Stimulated activated CD4-positive, alpha-beta T cell treated with anti-CD3 and anti-CD28 coated beads, Interleukin-1b, Interleukin-23, amount 100 ng/mL, for 48 hours (primary cell): Measurements from ENCODE around the gene DPM3.
"Not testable (repeated sequence)": the region's sequence is repeated elsewhere in the genome, so short reads cannot be mapped to it uniquely, and the experiment has no call there.

ENCODE experiments used
- DNase-seq: peaks from one replicate; pipeline ENCODE4 v3.0.0-alpha.2; 2020

Gene DPM3

GRCh38 chr1:155123801-155124200, 16.5 kb downstream of the DPM3 start:
- DNase-seq: no peak

GRCh38 chr1:155122308-155122707, 18.0 kb downstream of the DPM3 start:
- DNase-seq: no peak

- no peak for DNase-seq
Measured at GRCh38 chr1:155121249-155121648, 19.1 kb downstream of the DPM3 start.

- no peak for DNase-seq
Measured at GRCh38 chr1:155120253-155120652, 20.1 kb downstream of the DPM3 start.

- DNase-seq: not testable (repeated sequence)
Measured at GRCh38 chr1:155118090-155118489, 22.2 kb downstream of the DPM3 start.

GRCh38 chr1:155117610-155118009, 22.7 kb downstream of the DPM3 start:
- no peak for DNase-seq

- no peak for DNase-seq
Measured at GRCh38 chr1:155116113-155116764, 24.1 kb downstream of the DPM3 start.

GRCh38 chr1:155113450-155113980, 26.8 kb downstream of the DPM3 start:
- no peak for DNase-seq

- no peak for DNase-seq
Measured at GRCh38 chr1:155110826-155111225, 29.5 kb downstream of the DPM3 start.

GRCh38 chr1:155110381-155110780, 29.9 kb downstream of the DPM3 start:
- no peak for DNase-seq

- no peak for DNase-seq
Measured at GRCh38 chr1:155108296-155108695, 32.0 kb downstream of the DPM3 start.

- DNase-seq: no peak
Measured at GRCh38 chr1:155107309-155108264, 32.7 kb downstream of the DPM3 start.

- no peak for DNase-seq
Measured at GRCh38 chr1:155106862-155107261, 33.5 kb downstream of the DPM3 start.

- DNase-seq: no peak
Measured at GRCh38 chr1:155105604-155106011, 34.7 kb downstream of the DPM3 start.

- no peak for DNase-seq
Measured at GRCh38 chr1:155104605-155105534, 35.5 kb downstream of the DPM3 start.

- no peak for DNase-seq
Measured at GRCh38 chr1:155103325-155103724, 37.0 kb downstream of the DPM3 start.

- no peak for DNase-seq
Measured at GRCh38 chr1:155099331-155099730, 41.0 kb downstream of the DPM3 start.

GRCh38 chr1:155094622-155094948, 45.7 kb downstream of the DPM3 start:
- DNase-seq: no peak

- DNase-seq: no peak
Measured at GRCh38 chr1:155093911-155094621, 46.3 kb downstream of the DPM3 start.

- DNase-seq: no peak
Measured at GRCh38 chr1:155092641-155093040, 47.7 kb downstream of the DPM3 start.

GRCh38 chr1:155092131-155092530, 48.2 kb downstream of the DPM3 start:
- DNase-seq: no peak
